GM18951 (cell line): Measurements from ENCODE around the gene NUCB1.
A peak's percentile ranks its signal among the peaks of the same experiment; 100 is the strongest.

ENCODE experiments used
- POLR2A ChIP-seq: IDR thresholded peaks from 4 replicates; pipeline ENCODE4 v1.6.1; 2011; ENCODE audit warnings: mild to moderate bottlenecking; ENCODE audit not compliant: insufficient read length, insufficient read depth; ENCODE audit errors: extremely low read depth
- in situ Hi-C: fragments of 300-500 bp; cut with MboI; formaldehyde crosslinking; loops from one replicate; pipeline ENCODE4 v1.12.0; 2022; ENCODE audit warnings: low sequenced_read_pairs, mixed read lengths, inconsistent platforms; ENCODE audit not compliant: unreplicated experiment

The NUCB1 gene

GRCh38 chr19:48946463-48947257 lies 46.5 kb downstream of the NUCB1 start:
- in situ Hi-C loops = no loop called here
- no peak for TF ChIP-seq POLR2A

- in situ Hi-C loops = no loop called here
- no peak for TF ChIP-seq POLR2A
Measured at GRCh38 chr19:48947258-48947542, 47.1 kb downstream of the NUCB1 start.

GRCh38 chr19:48950159-48950558 lies 50.0 kb downstream of the NUCB1 start:
- in situ Hi-C loops = no loop called here
- TF ChIP-seq POLR2A = no peak

GRCh38 chr19:48950830-48951519 lies 50.9 kb downstream of the NUCB1 start:
- TF ChIP-seq POLR2A = no peak
- in situ Hi-C loops = no loop called here

- no peak for TF ChIP-seq POLR2A
- in situ Hi-C loops = no loop called here
Measured at GRCh38 chr19:48953141-48953540, 53.0 kb downstream of the NUCB1 start.

GRCh38 chr19:48953990-48954594 lies 54.0 kb downstream of the NUCB1 start:
- in situ Hi-C loops = no loop called here

GRCh38 chr19:48954595-48955307 lies 54.6 kb downstream of the NUCB1 start, which contains the start of gene BAX:
Gene BAX, plus strand, starts transcription at chr19:48954875. Its CDS starts 54 bp downstream, at chr19:48954929.
- in situ Hi-C loops = no loop called here
- peak; percentile 92 for TF ChIP-seq POLR2A

More at GRCh38 chr19:48953990-48954594, 54.0 kb downstream of the NUCB1 start:
- TF ChIP-seq POLR2A = no peak

- in situ Hi-C loops = no loop called here
Measured at GRCh38 chr19:48955308-48955958, 55.3 kb downstream of the NUCB1 start.

GRCh38 chr19:48958006-48958405 lies 57.9 kb downstream of the NUCB1 start:
- TF ChIP-seq POLR2A = peak; percentile 20
- in situ Hi-C loops = no loop called here

More at GRCh38 chr19:48955308-48955958, 55.3 kb downstream of the NUCB1 start:
- TF ChIP-seq POLR2A = no peak

- in situ Hi-C loops = no loop called here
- TF ChIP-seq POLR2A = no peak
Measured at GRCh38 chr19:48959341-48960239, 59.5 kb downstream of the NUCB1 start.

- in situ Hi-C loops = no loop called here
- no peak for TF ChIP-seq POLR2A
Measured at GRCh38 chr19:48961051-48961649, 61.0 kb downstream of the NUCB1 start.
